Inflammatory macrophage (primary cell): ENCODE measurements around the gene MFF.
"Not testable (repeated sequence)": the region's sequence is repeated elsewhere in the genome, so short reads cannot be mapped to it uniquely, and the experiment has no call there.

Source experiments
- DNase-seq, 2 donors: peaks; one replicate each; pipeline ENCODE4 v3.0.0-alpha.2; 2020 to 2022

Gene MFF

GRCh38 chr2:227378371-227378782, 53.3 kb downstream of the MFF start:
- DNase-seq: no peak

DNA sequence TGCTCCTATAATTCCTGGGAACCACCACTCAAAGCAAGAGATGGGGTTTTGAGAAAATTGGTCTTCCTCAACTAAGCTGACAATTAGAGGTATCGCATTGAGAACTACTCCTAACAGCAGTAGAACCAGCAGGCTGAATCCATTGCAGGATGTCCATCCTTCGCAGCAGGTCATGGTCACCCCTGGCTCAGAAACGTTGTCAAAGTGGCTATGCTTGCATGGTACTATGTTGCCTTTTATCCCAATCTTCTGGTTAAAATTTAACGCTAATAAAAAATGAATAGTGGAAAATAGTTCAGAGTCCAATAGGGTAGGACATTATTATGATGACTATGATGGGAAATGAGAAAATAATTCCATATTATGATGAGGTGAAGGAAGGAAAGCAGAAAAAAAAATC, 54.0 kb downstream of the MFF start, which contains the start of gene TM4SF20:
Gene TM4SF20, minus strand, starts transcription at position 212 of the 400 bp plus-strand sequence. Its CDS starts 38 bp downstream, at position 174.
- no peak for DNase-seq

GRCh38 chr2:227382241-227382835, 57.3 kb downstream of the MFF start:
- DNase-seq: not testable (repeated sequence)

- DNase-seq: no peak
Observed at GRCh38 chr2:227383686-227384085, 58.6 kb downstream of the MFF start.

- DNase-seq: no peak
Observed at GRCh38 chr2:227386630-227387029, 61.6 kb downstream of the MFF start.

- DNase-seq: not testable (repeated sequence)
Observed at GRCh38 chr2:227387583-227387982, 62.5 kb downstream of the MFF start, which contains the start of gene SCYGR1. Gene SCYGR1, minus strand, starts transcription at chr2:227387949. Its CDS starts 0 bp downstream, at chr2:227387949.

DNA sequence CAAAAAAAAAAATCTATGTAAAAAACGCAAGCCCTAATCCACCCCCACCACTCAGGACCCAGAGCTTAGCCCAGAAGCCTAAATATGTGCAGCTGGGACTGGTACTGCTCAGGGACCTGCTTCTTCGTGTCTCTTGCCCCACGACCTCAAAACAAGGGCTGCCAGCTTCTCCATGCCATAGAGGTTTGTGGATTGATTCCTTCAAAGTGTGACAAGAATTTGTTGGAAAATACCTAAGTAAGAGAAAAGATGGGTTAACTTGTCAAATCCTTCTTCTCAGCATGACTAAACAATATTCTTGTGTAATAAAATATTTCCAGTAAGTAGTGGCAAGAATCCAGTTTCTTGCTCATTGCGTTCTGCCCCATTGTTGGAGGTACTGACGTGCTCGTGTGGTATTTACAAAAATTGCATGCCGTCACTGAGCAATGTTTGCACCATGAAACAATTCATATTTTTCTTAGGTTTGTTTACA, 63.5 kb downstream of the MFF start:
- peak; percentile 38 to 67 for DNase-seq

DNA sequence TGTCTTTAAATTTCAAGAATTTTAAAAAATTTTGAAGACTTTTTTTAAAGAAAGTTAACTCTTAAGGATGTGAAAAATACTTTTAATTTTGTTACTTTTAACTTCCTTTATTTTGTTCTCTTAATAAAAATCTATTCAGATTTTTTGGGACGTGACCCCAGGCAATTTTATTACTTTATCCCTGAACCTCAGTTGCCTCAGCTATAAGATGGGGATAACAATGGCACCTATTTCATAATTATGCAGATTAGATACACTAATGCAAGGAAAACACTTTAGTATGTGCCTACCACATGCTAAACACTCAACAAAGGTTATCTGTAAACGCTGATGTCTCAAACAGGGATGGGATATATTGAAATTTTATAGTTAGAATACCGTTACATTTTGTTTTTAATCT, 64.2 kb downstream of the MFF start:
- DNase-seq: no peak

DNA sequence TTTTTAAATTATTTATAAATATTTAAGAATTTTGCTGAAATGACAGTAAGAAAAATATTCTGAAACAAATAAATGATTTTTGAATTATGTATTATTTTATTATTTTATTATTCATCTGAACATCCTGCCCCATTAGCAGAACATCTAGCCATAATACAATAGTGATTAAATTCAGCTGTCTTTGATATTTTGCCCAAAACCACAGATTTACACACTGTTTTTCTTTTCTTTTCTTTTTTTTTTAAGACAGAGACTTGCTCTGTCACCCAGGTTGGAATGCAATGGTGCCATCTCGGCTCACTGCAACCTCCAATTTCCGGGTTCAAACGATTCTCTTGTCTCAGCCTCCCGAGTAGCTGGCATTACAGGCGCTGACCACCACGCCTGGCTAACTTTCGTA, 64.6 kb downstream of the MFF start:
- no peak for DNase-seq

GRCh38 chr2:227390468-227391256, 65.6 kb downstream of the MFF start:
- no peak for DNase-seq

DNA sequence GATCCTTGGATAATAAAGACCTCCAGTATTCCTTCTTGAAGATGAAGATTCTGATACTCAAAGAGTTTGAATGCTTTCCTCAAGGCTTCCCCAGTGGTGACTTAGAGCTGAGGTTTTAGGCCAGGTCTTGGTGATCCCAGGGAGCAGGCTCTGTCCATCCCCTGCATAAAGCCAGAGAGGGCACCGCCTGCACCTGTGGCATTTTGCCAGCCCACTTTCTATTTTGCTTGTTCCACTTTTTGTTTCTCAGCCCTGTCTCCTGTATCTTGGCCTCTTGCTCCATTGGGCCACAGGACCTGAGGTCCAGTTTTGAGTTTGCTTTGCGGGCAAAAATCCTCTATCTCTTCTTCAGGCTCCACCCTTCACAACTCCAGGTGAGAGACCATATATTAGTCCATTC, 69.3 kb downstream of the MFF start:
- DNase-seq: no peak

- no peak for DNase-seq
Observed at GRCh38 chr2:227395556-227395955, 70.5 kb downstream of the MFF start.

DNA sequence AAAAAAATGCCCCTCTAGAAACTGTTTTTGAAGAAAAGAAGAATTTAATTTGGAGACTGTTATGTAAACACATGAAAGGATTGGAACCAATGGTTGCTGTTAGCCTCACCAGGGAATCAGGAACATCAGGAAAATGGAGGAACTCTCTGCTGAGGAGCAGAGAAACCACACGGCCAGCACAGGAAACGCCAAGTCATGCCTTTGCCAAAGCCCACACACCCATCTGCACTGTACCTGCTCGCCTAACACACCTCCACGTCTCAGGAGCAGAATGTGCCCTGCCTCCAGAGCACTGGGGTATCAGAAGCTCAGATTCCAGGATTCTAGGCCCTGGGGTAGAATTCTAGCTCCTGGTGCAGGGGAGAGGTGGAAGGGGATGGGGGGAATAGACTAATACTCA, 72.5 kb downstream of the MFF start:
- DNase-seq: peak in 1 of 2 donors; percentile 25

GRCh38 chr2:227398684-227399670, 73.9 kb downstream of the MFF start:
- no peak for DNase-seq

DNA sequence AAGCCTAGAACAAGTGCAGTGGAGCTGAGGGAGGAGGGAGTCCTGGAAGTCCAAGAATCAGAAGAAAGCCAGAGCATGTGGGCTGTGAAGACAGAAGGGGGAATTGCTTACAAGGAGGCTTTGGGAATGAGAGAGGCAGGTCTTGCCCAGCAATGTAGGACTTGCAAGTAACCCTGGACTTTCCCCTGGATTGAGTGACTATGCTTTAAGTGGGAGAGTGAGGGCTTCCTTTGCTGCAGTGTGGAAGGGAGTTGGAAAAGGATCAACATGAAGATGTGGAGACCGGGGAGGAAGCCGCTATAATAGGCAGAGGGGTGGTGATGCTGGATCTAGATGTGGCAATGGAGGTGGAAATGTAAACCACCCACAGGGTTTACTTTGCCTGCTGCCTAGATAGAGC, 76.5 kb downstream of the MFF start:
- DNase-seq: no peak

DNA sequence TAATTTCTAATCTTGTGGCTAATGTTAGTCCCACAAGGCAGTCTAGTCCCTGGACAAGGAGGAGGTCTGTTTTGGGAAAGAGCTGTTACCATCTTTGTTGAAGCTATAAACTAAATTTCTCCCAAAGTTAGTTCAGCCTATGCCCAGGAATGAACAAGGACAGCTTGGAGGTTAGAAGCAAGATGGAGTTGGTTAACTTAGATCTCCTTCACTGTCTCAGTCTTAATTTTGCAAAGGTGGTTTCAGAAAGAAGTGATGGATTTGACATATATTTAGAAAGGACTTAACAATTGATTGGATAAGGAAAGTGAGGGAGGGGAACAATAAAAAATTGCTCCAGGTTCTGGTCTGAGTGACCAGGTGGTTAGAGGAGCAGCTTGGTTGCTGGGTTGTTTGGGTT, 77.3 kb downstream of the MFF start:
- DNase-seq: no peak

GRCh38 chr2:227402959-227403358, 77.9 kb downstream of the MFF start:
- no peak for DNase-seq

DNA sequence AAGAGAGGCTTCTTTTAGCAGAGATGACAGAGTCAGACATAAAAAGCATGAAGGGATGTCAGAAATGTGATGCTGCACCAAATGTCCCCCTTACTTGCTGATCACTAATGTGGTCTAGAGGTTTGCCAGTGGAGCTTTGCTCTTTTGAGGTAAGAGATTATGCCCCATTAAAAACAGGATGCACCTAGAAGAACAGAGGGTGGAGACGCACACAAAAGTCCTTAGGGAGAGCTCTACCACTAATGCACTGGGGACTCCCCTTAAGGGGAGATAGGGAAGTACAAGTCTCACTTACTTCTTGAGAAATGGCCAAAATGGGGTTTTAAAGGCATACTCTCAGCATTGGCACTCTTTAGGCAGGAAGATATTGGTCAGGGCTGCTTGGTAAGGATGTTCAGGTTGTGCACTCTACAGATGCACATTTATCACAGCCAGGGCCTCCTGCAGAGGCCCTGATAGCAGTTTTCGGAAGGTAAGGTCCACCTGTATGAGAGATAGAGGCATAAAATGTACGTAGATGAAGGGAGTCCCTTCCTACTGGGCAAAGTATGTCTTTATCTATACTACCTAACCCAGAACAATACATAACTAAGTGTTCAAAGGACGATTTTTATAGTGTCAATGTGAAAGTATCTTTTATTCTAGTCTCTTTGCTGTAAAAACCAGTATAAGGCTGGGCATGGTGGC, 79.7 kb downstream of the MFF start:
- peak; percentile 53 to 57 for DNase-seq

- peak in 1 of 2 donors; percentile 54 for DNase-seq
Observed at GRCh38 chr2:227406177-227407031, 81.4 kb downstream of the MFF start.
